ENCODE data around the gene SIRPB1. TPM values are rescaled to one million over a fixed set of nuclear protein-coding genes. Genes with fewer than 3 reads are reported as not detected.

Gene SIRPB1
- total and polyA plus RNA-seq, 3 donors from 2014 or later, result 0.84 to 1.9 TPM; not detected in 1

DNA sequence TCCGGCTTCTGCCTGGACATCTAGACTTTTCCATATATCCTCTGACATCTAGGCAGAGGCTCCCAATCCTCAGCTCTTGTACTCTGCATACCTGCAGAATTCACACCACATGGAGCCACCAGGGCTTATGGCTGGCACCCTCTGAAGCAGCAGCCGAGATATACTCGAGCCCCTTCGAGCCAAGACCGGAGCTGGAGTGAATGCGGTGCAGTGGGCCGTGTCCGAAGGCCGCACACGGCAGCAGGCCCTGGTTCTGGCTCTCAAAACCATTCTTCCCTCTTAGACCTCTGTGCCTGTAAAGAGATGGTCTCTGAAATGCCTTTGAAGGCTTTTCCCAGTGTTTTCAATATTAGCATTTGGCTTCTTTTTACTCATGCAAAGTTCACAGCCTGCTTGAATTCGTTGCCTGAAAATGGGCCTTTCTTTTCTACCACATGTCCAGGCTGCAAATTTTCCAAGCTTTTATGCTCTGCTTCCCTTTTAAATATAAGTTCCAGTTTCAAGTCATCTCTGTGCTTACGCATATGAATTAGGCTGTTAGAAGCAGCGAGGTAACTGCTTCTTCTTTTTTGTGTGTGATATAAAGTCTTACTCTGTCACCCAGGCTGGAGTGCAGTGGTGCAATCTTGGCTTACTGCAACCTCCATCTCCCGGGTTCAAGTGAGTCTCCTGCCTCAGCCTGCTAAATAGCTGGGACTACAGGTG lies 3.8 kb upstream of the SIRPB1 start:
- no peak overlapping the region for H3K27ac ChIP-seq
- no peaks in the 10 kb centered on the region for H3K36me3 ChIP-seq (ENCODE audit: low read depth, missing control alignments)
- no peak overlapping the region for H3K4me3 ChIP-seq
- no peaks in the 10 kb centered on the region for H3K4me1 ChIP-seq
- intact Hi-C loops (cut with DNase I; ENCODE audit: low total_unique reads), result no loop called here
- no peak for TF ChIP-seq POLR2A (IDR thresholded peaks at IDR 0.05)
- TF ChIP-seq, protein P1, sequence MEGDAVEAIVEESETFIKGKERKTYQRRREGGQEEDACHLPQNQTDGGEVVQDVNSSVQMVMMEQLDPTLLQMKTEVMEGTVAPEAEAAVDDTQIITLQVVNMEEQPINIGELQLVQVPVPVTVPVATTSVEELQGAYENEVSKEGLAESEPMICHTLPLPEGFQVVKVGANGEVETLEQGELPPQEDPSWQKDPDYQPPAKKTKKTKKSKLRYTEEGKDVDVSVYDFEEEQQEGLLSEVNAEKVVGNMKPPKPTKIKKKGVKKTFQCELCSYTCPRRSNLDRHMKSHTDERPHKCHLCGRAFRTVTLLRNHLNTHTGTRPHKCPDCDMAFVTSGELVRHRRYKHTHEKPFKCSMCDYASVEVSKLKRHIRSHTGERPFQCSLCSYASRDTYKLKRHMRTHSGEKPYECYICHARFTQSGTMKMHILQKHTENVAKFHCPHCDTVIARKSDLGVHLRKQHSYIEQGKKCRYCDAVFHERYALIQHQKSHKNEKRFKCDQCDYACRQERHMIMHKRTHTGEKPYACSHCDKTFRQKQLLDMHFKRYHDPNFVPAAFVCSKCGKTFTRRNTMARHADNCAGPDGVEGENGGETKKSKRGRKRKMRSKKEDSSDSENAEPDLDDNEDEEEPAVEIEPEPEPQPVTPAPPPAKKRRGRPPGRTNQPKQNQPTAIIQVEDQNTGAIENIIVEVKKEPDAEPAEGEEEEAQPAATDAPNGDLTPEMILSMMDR (IDR thresholded peaks at IDR 0.05), result no peak
- WGBS, 2 donors, result 90 to 92% methylated on average over 14 of the region's 14 CpGs
- no peak for DNase-seq
- H3K27me3 ChIP-seq, result no peaks in the 10 kb centered on the region
- no peaks in the 10 kb centered on the region for H3K9me3 ChIP-seq

DNA sequence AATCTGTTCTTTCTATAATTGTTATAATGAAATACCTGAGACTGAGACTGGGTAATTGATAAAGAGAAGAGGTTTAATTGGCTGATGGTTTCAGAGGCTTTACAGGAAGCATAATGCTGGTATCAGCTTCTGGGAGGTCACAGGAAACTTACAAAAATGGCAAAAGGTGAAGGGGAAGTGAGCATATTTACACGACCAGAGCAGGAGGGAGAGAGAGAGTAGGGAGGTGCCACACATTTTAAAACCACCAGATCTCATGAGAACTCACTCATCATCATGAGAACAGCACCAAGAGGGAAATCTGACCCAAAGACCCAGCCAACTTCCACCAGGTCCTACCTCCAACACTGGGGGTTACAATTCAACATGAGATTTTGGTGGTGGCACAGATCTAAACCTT lies 2.6 kb upstream of the SIRPB1 start:
- TF ChIP-seq POLR2A (IDR thresholded peaks at IDR 0.05), result no peak
- TF ChIP-seq, protein P1 (IDR thresholded peaks at IDR 0.05), result no peak
- DNase-seq, result no peak
- intact Hi-C loops (cut with DNase I; ENCODE audit: low total_unique reads), result no loop called here
- Histone ChIP-seq H3K4me1 (no peaks in the 10 kb centered on the region), H3K27ac (no peak overlapping the region), H3K4me3 (no peak overlapping the region), H3K36me3 (ENCODE audit: low read depth, missing control alignments) (no peaks in the 10 kb centered on the region), H3K27me3 (no peaks in the 10 kb centered on the region), H3K9me3 (no peaks in the 10 kb centered on the region)
- 8 to 50% methylated on average over 1 of the region's 1 CpG for WGBS, 2 donors

DNA sequence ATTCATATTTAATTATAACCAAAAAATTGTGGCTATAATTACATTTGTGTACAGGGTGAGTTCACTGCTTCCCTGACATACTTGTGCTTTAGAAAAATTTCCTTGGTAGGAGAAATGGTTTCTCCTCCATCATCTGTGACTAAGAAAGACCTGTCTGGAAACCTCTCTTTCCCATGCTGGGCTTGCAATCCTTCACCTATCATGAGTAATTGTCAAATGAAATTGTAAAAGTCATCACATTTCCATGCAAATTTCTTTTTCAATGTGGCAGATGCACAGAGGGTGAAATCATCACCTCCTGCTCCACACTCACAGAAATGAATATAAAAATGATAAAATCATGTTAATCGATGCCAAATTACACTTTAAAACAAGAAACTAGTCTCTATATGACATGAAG lies 1.5 kb upstream of the SIRPB1 start:
- no peaks in the 10 kb centered on the region for H3K4me1 ChIP-seq
- no peaks in the 10 kb centered on the region for H3K27me3 ChIP-seq
- intact Hi-C loops (cut with DNase I; ENCODE audit: low total_unique reads), result no loop called here
- H3K9me3 ChIP-seq, result no peaks in the 10 kb centered on the region
- TF ChIP-seq, protein P1 (IDR thresholded peaks at IDR 0.05), result no peak
- no peak for TF ChIP-seq POLR2A (IDR thresholded peaks at IDR 0.05)
- H3K27ac ChIP-seq, result no peak overlapping the region
- no peaks in the 10 kb centered on the region for H3K36me3 ChIP-seq (ENCODE audit: low read depth, missing control alignments)
- no peak overlapping the region for H3K4me3 ChIP-seq
- DNase-seq, result no peak
- 84 to 89% methylated on average over 1 of the region's 1 CpG for WGBS, 2 donors

DNA sequence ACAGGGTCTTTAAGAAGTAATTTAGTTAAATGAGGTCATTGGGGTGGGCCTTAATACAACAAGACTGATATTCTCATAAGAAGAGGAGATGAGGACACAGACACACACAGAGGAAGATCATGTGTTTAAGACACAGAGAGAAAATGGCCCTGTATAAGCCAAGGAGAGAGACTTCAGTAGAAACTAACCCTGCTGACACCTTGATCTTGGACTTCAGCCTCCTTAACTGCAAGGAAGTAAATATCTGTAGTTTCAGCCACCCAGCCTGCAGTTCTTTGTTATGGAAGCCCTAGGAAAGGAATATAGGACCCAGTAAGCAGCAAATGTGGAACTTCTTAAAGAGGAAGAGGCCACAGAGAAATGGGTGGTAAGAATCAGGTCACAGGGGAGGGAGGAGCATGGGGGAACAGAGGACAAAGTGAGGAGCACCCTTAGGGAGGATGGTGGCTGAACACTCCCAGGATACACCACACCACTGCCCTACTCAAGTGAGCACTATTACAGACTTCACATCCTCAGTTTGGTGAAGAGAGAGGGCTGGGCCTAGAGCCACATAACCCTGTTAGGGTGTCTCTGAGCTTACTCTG lies 762 bp downstream of the SIRPB1 start:
- TF ChIP-seq POLR2A (IDR thresholded peaks at IDR 0.05), result no peak
- TF ChIP-seq, protein P1 (IDR thresholded peaks at IDR 0.05), result no peak
- no peaks in the 10 kb centered on the region for H3K4me1 ChIP-seq
- no peak overlapping the region for H3K4me3 ChIP-seq
- H3K9me3 ChIP-seq, result no peaks in the 10 kb centered on the region
- H3K36me3 ChIP-seq (ENCODE audit: low read depth, missing control alignments), result no peaks in the 10 kb centered on the region
- H3K27me3 ChIP-seq, result no peaks in the 10 kb centered on the region
- DNase-seq, result no peak
- no peak overlapping the region for H3K27ac ChIP-seq
- intact Hi-C loops (cut with DNase I; ENCODE audit: low total_unique reads), result no loop called here

DNA sequence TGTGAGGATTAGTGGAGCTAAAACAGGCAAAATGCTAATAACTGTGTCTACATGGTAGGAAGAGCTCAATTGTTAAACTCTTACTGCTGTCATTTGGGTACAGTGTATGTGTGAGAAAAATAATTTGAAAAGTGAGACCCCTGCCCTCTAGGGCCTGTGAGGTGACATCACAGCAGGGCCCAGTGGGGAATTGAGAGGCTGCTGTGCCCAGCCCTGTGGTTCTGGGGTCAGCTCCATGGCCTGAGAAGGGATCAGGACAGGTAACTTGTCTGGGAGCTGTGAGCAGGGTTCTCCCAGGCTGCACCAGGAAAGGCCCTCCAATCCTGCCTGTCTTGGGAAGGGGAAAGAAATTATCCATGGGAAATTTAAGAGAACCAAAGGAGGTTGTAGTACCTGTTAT lies 1.3 kb downstream of the SIRPB1 start:
- no peaks in the 10 kb centered on the region for H3K27me3 ChIP-seq
- no peak for DNase-seq
- H3K4me3 ChIP-seq, result no peak overlapping the region
- H3K36me3 ChIP-seq (ENCODE audit: low read depth, missing control alignments), result no peaks in the 10 kb centered on the region
- no peaks in the 10 kb centered on the region for H3K4me1 ChIP-seq
- H3K27ac ChIP-seq, result no peak overlapping the region
- intact Hi-C loops (cut with DNase I; ENCODE audit: low total_unique reads), result no loop called here
- no peaks in the 10 kb centered on the region for H3K9me3 ChIP-seq
- TF ChIP-seq POLR2A (IDR thresholded peaks at IDR 0.05), result no peak

Measured in testis (tissue), 3 donors.